Left renal cortex interstitium (tissue), 4 donors: ENCODE results near the gene ARHGAP9. TPM values are rescaled to one million over a fixed set of nuclear protein-coding genes. Genes with fewer than 3 reads are reported as not detected.
"Not testable (repeated sequence)": the region's sequence is repeated elsewhere in the genome, so short reads cannot be mapped to it uniquely, and the experiment has no call there.

Experiments
- DNase-seq, 4 donors: peaks; one replicate each; pipeline ENCODE4 v3.0.0-alpha.2; 2013; ENCODE audit warnings: low read depth in 4 of 4, low spot score in 2 of 4, missing footprints in 1 of 4
- polyA plus RNA-seq, 4 donors: library from polyadenylated mRNA; unstranded; fragments of 120-200 nt; gene quantifications; one replicate each; pipeline ENCODE4 v1.2.1, GENCODE V29; 2013; ENCODE audit not compliant: insufficient read length in 4 of 4

The ARHGAP9 gene
- polyA plus RNA-seq, 4 donors: 1.1 to 3.8 (median 3.1) TPM

GRCh38 chr12:57446292-57446960, 33.2 kb downstream of the ARHGAP9 start:
- no peak for DNase-seq

GRCh38 chr12:57444744-57445143, 34.9 kb downstream of the ARHGAP9 start:
- DNase-seq: no peak

GRCh38 chr12:57444337-57444736, 35.3 kb downstream of the ARHGAP9 start:
- DNase-seq: not testable (repeated sequence)

GRCh38 chr12:57441846-57442427, 37.7 kb downstream of the ARHGAP9 start:
- no peak for DNase-seq

GRCh38 chr12:57441393-57441792, 38.3 kb downstream of the ARHGAP9 start:
- not testable (repeated sequence) for DNase-seq

- DNase-seq: no peak
Observed at GRCh38 chr12:57439762-57440266, 39.9 kb downstream of the ARHGAP9 start.

GRCh38 chr12:57438400-57438799, 41.3 kb downstream of the ARHGAP9 start:
- DNase-seq: no peak

GRCh38 chr12:57435293-57435692, 44.4 kb downstream of the ARHGAP9 start:
- no peak for DNase-seq

- no peak for DNase-seq
Observed at GRCh38 chr12:57434517-57435223, 45.0 kb downstream of the ARHGAP9 start, which contains the start of gene INHBC. Gene INHBC (plus strand): TSS chr12:57434784. CDS start chr12:57434887, 103 bp downstream.

- no peak for DNase-seq
Observed at GRCh38 chr12:57433370-57433769, 46.3 kb downstream of the ARHGAP9 start.

- DNase-seq: no peak
Observed at GRCh38 chr12:57431654-57432188, 47.9 kb downstream of the ARHGAP9 start.

GRCh38 chr12:57430931-57431566, 48.6 kb downstream of the ARHGAP9 start, which contains the start of gene R3HDM2:
Gene R3HDM2 (minus strand): TSS chr12:57431043. CDS start chr12:57310428, 120,615 bp downstream.
- DNase-seq: peak; percentile 60 to 90 (median 85)

- DNase-seq: no peak
Observed at GRCh38 chr12:57430112-57430930, 49.3 kb downstream of the ARHGAP9 start.

GRCh38 chr12:57429473-57430111, 50.1 kb downstream of the ARHGAP9 start:
- DNase-seq: no peak

GRCh38 chr12:57428965-57429364, 50.7 kb downstream of the ARHGAP9 start:
- no peak for DNase-seq

GRCh38 chr12:57426948-57427347, 52.7 kb downstream of the ARHGAP9 start:
- not testable (repeated sequence) for DNase-seq
